ENCODE measurements around the gene GABRA5.

GRCh38 chr15:26868029-26868685 is 1.3 kb downstream of the GABRA5 start:
- TF ChIP-seq CTCF (IDR thresholded peaks at IDR 0.05; ENCODE audit: poor library complexity) = no peak
- peak; percentile 56 for TF ChIP-seq EZH2 (IDR thresholded peaks at IDR 0.05; ENCODE audit: borderline replicate concordance)

Measured in hepatocyte (in vitro differentiated cells).